Loucy (cell line): ENCODE data around the gene NPAS1.
A peak's percentile ranks its signal among the peaks of the same experiment; 100 is the strongest.

Experiments used
- CTCF ChIP-seq: fragments of 200-600 bp; sonication (generic); conservative IDR thresholded peaks from 2 replicates; pipeline ENCODE4 v1.5.1; 2014; ENCODE audit warnings: mild to moderate bottlenecking, antibody characterized with exemption, low read length
- EZH2phosphoT487 ChIP-seq: fragments of 200-600 bp; IDR thresholded peaks from 2 replicates; pipeline ENCODE4 v1.6.1; 2018; ENCODE audit warnings: antibody characterized with exemption, mild to moderate bottlenecking, moderate library complexity, borderline replicate concordance

- TF ChIP-seq CTCF = peak; percentile 78
- no peak for TF ChIP-seq EZH2phosphoT487
These were observed 15.8 kb downstream of the NPAS1 start for GRCh38 chr19:47035127-47036096.
